NT2/D1 (cell line): ENCODE data around the gene CDK15.

Experiments
- DNase-seq: peaks from one replicate; pipeline ENCODE4 v3.0.0-alpha.2; 2011; ENCODE audit warnings: low read depth, low spot score
- H3K27me3 ChIP-seq: 2 replicates; pipeline ENCODE4 v1.6.0; 2011; ENCODE audit warnings: mild to moderate bottlenecking; ENCODE audit not compliant: insufficient read length, insufficient read depth
- H3K36me3 ChIP-seq: 2 replicates; pipeline ENCODE4 v1.6.1; 2011; ENCODE audit warnings: mild to moderate bottlenecking, low read length, mixed read lengths; ENCODE audit not compliant: insufficient read depth, insufficient read length
- H3K4me1 ChIP-seq: 2 replicates; pipeline ENCODE4 v1.5.1; 2011; ENCODE audit not compliant: insufficient read depth, insufficient read length
- H3K4me3 ChIP-seq: 2 replicates; pipeline ENCODE4 v1.5.1; 2011; ENCODE audit warnings: low read depth; ENCODE audit not compliant: insufficient read length
- H3K9ac ChIP-seq: 2 replicates; pipeline ENCODE4 v1.6.0; 2011; ENCODE audit warnings: low read depth; ENCODE audit not compliant: insufficient read length
- H3K9me3 ChIP-seq: 2 replicates; pipeline ENCODE4 v1.5.1; 2011; ENCODE audit warnings: mild to moderate bottlenecking, low read length; ENCODE audit not compliant: insufficient read depth
- SUZ12 ChIP-seq: IDR thresholded peaks from 2 replicates; pipeline ENCODE4 v1.6.1; 2011; ENCODE audit not compliant: insufficient read length, insufficient read depth; ENCODE audit errors: extremely low read depth
- YY1 ChIP-seq: IDR thresholded peaks from 2 replicates; pipeline ENCODE4 v1.6.1; 2011; ENCODE audit not compliant: insufficient read length, insufficient read depth
- ZNF274 ChIP-seq: IDR thresholded peaks from 2 replicates; pipeline ENCODE4 v1.6.1; 2011; ENCODE audit warnings: mild to moderate bottlenecking, low read depth, low read length

CDK15 gene

GRCh38 chr2:201923436-201924328 lies 117.3 kb downstream of the CDK15 start:
- no peak for TF ChIP-seq YY1
- TF ChIP-seq SUZ12 = no peak
- TF ChIP-seq ZNF274 = no peak
- H3K4me1 ChIP-seq = peaks cover 8% of the 10 kb centered on the region
- DNase-seq = no peak

GRCh38 chr2:201924453-201924852 lies 118.1 kb downstream of the CDK15 start:
- TF ChIP-seq ZNF274 (no peak), SUZ12 (no peak), YY1 (no peak)
- no peaks in the 10 kb centered on the region for H3K36me3 ChIP-seq
- no peak for DNase-seq
- no peak overlapping the region for H3K9ac ChIP-seq
- H3K4me3 ChIP-seq = no peak overlapping the region
- H3K27me3 ChIP-seq = no peaks in the 10 kb centered on the region
- H3K4me1 ChIP-seq = peaks cover 8% of the 10 kb centered on the region
- no peaks in the 10 kb centered on the region for H3K9me3 ChIP-seq

More at GRCh38 chr2:201923436-201924328, 117.3 kb downstream of the CDK15 start:
- Histone ChIP-seq H3K9ac (no peak overlapping the region), H3K9me3 (no peaks in the 10 kb centered on the region), H3K27me3 (no peaks in the 10 kb centered on the region), H3K4me3 (no peak overlapping the region), H3K36me3 (no peaks in the 10 kb centered on the region)

- no peak overlapping the region for H3K4me3 ChIP-seq
- peaks cover 8% of the 10 kb centered on the region for H3K4me1 ChIP-seq
- H3K9ac ChIP-seq = no peak overlapping the region
- H3K9me3 ChIP-seq = no peaks in the 10 kb centered on the region
- no peak for DNase-seq
- H3K36me3 ChIP-seq = no peaks in the 10 kb centered on the region
- no peak for TF ChIP-seq ZNF274
- no peak for TF ChIP-seq SUZ12
- TF ChIP-seq YY1 = no peak
- no peaks in the 10 kb centered on the region for H3K27me3 ChIP-seq
These were observed 118.7 kb downstream of the CDK15 start for GRCh38 chr2:201925056-201925455.

DNA sequence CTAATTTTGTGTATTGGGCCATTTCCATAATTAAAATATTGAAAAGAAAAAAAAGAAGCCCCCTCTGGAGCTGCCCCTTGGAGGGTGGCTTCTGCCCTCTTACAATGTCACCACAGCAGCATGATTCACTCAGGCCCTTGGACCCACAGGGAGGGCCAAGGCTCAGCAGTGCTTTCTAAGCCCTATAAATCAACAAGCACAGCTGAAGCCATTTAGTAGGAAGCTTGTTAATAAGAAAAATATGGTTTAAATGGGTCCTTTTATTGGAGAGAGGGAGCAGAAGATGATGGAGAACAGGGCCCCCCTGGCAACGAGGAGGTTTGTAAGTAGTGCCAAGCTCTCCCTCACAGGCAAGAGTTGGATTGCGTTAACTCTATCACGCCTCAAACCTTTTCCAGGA lies 119.7 kb downstream of the CDK15 start:
- Histone ChIP-seq H3K4me1 (peaks cover 8% of the 10 kb centered on the region), H3K36me3 (no peaks in the 10 kb centered on the region), H3K9ac (no peak overlapping the region), H3K4me3 (no peak overlapping the region), H3K27me3 (peaks cover 3% of the 10 kb centered on the region), H3K9me3 (no peaks in the 10 kb centered on the region)
- DNase-seq = no peak
- TF ChIP-seq ZNF274 = no peak
- TF ChIP-seq SUZ12 = no peak
- TF ChIP-seq YY1 = no peak

DNA sequence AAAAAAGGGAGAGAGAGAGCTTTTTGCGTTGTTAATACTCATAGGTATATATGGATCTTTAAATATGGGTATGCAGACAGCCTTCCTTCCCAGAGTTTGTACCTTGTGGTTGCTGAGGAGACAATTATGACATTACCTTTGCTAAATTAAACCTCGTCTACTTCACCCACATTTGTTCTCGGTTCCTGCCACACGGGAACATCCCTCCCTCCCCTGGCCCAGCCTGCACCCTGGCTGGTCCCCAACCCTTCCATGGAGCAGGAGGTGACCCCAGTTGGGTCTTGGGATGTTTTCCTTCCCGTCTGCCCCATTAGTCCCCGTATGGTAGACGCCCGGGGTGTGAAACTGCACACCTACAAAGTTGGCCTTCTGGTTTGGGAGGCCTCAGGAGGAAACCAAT lies 122.0 kb downstream of the CDK15 start:
- no peak overlapping the region for H3K9ac ChIP-seq
- DNase-seq = no peak
- no peaks in the 10 kb centered on the region for H3K36me3 ChIP-seq
- H3K9me3 ChIP-seq = no peaks in the 10 kb centered on the region
- no peak for TF ChIP-seq YY1
- no peak for TF ChIP-seq SUZ12
- no peak for TF ChIP-seq ZNF274
- peaks cover 3% of the 10 kb centered on the region for H3K27me3 ChIP-seq
- no peak overlapping the region for H3K4me3 ChIP-seq
- peaks cover 11% of the 10 kb centered on the region for H3K4me1 ChIP-seq

DNA sequence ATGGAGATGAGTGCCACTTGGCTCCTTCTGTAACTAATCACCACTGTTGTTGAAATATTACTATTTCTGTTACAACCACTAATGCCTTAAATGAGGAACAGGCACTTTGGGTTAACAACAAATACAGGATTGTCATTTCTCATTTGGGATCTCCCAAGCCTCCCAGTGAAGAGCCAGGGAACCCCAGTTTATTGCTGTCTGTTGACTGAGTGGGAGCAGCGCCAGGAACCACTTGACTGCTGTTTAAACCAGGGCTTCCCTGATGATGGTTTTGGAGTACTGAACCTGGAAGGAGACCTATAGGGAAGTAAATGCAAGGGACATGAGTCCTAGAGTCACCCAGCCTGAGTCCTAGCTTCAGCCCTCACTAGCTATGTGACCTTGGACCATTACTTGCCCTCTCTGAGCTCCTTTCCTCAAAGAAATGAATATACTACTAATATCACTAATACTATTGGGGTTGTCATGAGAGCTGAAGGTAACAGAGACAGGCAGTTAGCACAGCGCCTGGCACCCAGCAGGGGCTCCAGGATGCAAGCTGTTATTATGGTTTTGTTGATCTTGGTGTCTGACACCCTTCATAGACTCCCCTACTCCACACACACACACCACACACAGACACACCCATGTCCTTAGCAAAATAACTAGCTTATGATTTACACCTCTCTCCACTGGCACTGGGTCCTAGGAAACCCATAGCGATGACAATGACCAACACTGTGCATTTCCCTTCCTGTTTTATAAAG lies 123.1 kb downstream of the CDK15 start:
- DNase-seq = no peak
- Histone ChIP-seq H3K9me3 (no peaks in the 10 kb centered on the region), H3K9ac (no peak overlapping the region), H3K4me1 (peaks cover 10% of the 10 kb centered on the region), H3K27me3 (peaks cover 3% of the 10 kb centered on the region), H3K36me3 (no peaks in the 10 kb centered on the region), H3K4me3 (no peak overlapping the region)
- no peak for TF ChIP-seq SUZ12
- TF ChIP-seq YY1 = no peak
- no peak for TF ChIP-seq ZNF274

- H3K27me3 ChIP-seq = peaks cover 3% of the 10 kb centered on the region
- no peak overlapping the region for H3K4me3 ChIP-seq
- H3K4me1 ChIP-seq = peaks cover 5% of the 10 kb centered on the region
- H3K9me3 ChIP-seq = no peaks in the 10 kb centered on the region
- H3K36me3 ChIP-seq = no peaks in the 10 kb centered on the region
- TF ChIP-seq ZNF274 (no peak), YY1 (no peak), SUZ12 (no peak)
- H3K9ac ChIP-seq = no peak overlapping the region
- DNase-seq = no peak
These were observed 123.7 kb downstream of the CDK15 start for GRCh38 chr2:201930043-201930442.
